HCT116 (cell line): ENCODE data around the gene EPHA3.

Source experiments
- CTCF ChIP-seq, 3 experiments: fragments of 200-600 bp in 1 of 3; sonication (generic) in 1 of 3; IDR thresholded peaks in 2 of 3; conservative IDR thresholded peaks in 1 of 3; 2 replicates each; pipeline ENCODE4 v1.5.1; 2012 to 2017; ENCODE audit warnings: low read depth in 2 of 3, low read length in 2 of 3, antibody characterized with exemption in 1 of 3, borderline replicate concordance in 1 of 3, control low read depth in 1 of 3, mild to moderate bottlenecking in 1 of 3, mixed read lengths in 1 of 3, mixed run types in 1 of 3, moderate library complexity in 1 of 3; ENCODE audit not compliant: insufficient read depth in 1 of 3
- EZH2phosphoT487 ChIP-seq: fragments of 200-600 bp; IDR thresholded peaks from 2 replicates; pipeline ENCODE4 v1.6.1; 2018; ENCODE audit warnings: antibody characterized with exemption, borderline replicate concordance
- POLR2A ChIP-seq: IDR thresholded peaks from 2 replicates; pipeline ENCODE4 v1.7.0; 2011; ENCODE audit warnings: borderline replicate concordance; ENCODE audit not compliant: insufficient read depth, insufficient read length; ENCODE audit errors: extremely low read depth
- POLR2AphosphoS5 ChIP-seq: IDR thresholded peaks from 2 replicates; pipeline ENCODE4 v1.6.1; 2011; ENCODE audit warnings: mild to moderate bottlenecking, low read depth, low read length, moderate library complexity
- RAD21 ChIP-seq: IDR thresholded peaks from 2 replicates; pipeline ENCODE4 v1.6.1; 2012; ENCODE audit warnings: low read depth, mild to moderate bottlenecking
- SP1 ChIP-seq: IDR thresholded peaks from 2 replicates; pipeline ENCODE4 v1.6.1; 2012; ENCODE audit warnings: low read depth
- TCF7L2 ChIP-seq: IDR thresholded peaks from 2 replicates; pipeline ENCODE4 v1.7.0; 2011; ENCODE audit warnings: borderline replicate concordance, inconsistent platforms; ENCODE audit not compliant: insufficient read depth, insufficient read length; ENCODE audit errors: extremely low read depth
- TF ChIP-seq, protein P1 (sequence below): IDR thresholded peaks from 2 replicates; pipeline ENCODE4 v1.6.1; 2012

GRCh38 chr3:89171687-89172545 is 64.5 kb downstream of the EPHA3 start:
- no peak for TF ChIP-seq CTCF (IDR thresholded peaks at IDR 0.05 in 2 of 3, conservative IDR thresholded peaks at IDR 0.05 in 1 of 3; ENCODE audit: borderline replicate concordance in 1 of 3, insufficient read depth in 1 of 3, low read depth in 2 of 3, low read length in 2 of 3)
- TF ChIP-seq EZH2phosphoT487, result no peak
- TF ChIP-seq, protein P1, sequence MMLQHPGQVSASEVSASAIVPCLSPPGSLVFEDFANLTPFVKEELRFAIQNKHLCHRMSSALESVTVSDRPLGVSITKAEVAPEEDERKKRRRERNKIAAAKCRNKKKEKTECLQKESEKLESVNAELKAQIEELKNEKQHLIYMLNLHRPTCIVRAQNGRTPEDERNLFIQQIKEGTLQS, result no peak
- TF ChIP-seq TCF7L2, result no peak
- no peak for TF ChIP-seq POLR2AphosphoS5
- TF ChIP-seq SP1, result no peak
- TF ChIP-seq RAD21, result no peak
- TF ChIP-seq POLR2A, result no peak
